ENCODE results near the gene RHOB. TPM values are rescaled to one million over a fixed set of nuclear protein-coding genes. Genes with fewer than 3 reads are reported as not detected.
A peak's percentile ranks its signal among the peaks of the same experiment; 100 is the strongest.

RHOB gene
- total RNA-seq, 1 donor from 2014 or later: 16.1 TPM

DNA sequence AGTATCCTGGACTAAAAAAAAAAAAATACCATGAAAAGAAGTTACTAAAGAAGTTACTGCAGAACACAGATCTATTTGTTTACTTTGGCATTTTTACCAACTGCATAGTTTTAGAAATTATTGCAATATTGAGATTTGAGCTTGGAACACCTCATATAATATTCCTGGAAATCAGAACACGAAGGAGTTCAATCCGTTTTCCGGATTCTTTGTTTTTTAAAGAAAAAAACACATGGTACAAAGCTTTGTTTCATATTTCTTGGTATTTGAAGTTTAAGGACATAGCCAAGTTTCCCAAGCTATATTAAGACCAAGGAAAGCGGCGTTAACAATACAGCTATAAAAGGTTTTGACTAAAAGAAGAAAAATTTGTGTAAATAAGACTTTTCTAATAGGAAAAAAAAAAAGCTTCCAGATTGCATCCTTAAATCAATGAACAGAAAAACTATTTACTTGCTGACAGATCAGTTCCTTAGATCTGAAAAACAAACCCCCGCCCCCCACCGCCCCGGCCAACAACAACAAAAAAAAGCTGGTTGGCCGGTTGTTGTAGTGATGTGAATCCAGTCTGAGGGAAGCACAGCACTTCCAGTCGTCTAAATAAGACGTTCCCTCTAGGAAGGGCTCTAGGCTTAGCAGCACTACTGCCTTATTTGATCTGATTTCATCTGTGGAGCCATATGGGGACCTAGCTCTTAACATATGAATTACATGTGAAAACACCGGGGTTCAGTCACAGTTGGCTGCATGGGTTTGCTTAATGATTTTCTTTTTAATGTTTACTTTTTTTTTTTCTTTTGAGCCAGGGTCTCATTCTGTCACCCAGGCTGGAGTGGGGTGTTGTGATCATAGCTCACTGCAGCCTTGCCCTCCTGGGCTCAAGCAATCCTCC, 2.5 kb upstream of the RHOB start:
- Histone ChIP-seq H3F3A (ENCODE audit: low read depth) (peaks cover 20% of the 10 kb centered on the region), H3K36me3 (no peaks in the 10 kb centered on the region), H3K4me2 (no peak overlapping the region), H3K4me3 (no peak overlapping the region), H3K9me3 (ENCODE audit: low read depth) (no peaks in the 10 kb centered on the region), H3K79me2 (ENCODE audit: low read depth) (no peaks in the 10 kb centered on the region), H2AFZ (replicated peaks) (no peak overlapping the region), H3K27me3 (peaks cover 43% of the 10 kb centered on the region), H4K20me1 (ENCODE audit: low read depth) (peaks cover 15% of the 10 kb centered on the region), H3K27ac (no peak overlapping the region), H3K4me1 (peaks cover 23% of the 10 kb centered on the region), H3K9ac (no peak overlapping the region)
- TF ChIP-seq EZH2 (IDR thresholded peaks at IDR 0.05): no peak
- TF ChIP-seq CTCF (IDR thresholded peaks at IDR 0.05): no peak
- TF ChIP-seq EZH2phosphoT487 (IDR thresholded peaks at IDR 0.05): no peak
- H3K27ac Mint-ChIP-seq: no peak overlapping the region
- H3K4me1 Mint-ChIP-seq: peaks cover 28% of the 10 kb centered on the region
- peak; percentile 50 for DNase-seq (ENCODE audit: low spot score)
- H3K4me3 Mint-ChIP-seq: no peak overlapping the region
- H3K9me3 Mint-ChIP-seq: no peaks in the 10 kb centered on the region
- H3K27me3 Mint-ChIP-seq (ENCODE audit: insufficient read depth, low read depth): peaks cover 6% of the 10 kb centered on the region
- H3K36me3 Mint-ChIP-seq: peaks cover 3% of the 10 kb centered on the region

DNA sequence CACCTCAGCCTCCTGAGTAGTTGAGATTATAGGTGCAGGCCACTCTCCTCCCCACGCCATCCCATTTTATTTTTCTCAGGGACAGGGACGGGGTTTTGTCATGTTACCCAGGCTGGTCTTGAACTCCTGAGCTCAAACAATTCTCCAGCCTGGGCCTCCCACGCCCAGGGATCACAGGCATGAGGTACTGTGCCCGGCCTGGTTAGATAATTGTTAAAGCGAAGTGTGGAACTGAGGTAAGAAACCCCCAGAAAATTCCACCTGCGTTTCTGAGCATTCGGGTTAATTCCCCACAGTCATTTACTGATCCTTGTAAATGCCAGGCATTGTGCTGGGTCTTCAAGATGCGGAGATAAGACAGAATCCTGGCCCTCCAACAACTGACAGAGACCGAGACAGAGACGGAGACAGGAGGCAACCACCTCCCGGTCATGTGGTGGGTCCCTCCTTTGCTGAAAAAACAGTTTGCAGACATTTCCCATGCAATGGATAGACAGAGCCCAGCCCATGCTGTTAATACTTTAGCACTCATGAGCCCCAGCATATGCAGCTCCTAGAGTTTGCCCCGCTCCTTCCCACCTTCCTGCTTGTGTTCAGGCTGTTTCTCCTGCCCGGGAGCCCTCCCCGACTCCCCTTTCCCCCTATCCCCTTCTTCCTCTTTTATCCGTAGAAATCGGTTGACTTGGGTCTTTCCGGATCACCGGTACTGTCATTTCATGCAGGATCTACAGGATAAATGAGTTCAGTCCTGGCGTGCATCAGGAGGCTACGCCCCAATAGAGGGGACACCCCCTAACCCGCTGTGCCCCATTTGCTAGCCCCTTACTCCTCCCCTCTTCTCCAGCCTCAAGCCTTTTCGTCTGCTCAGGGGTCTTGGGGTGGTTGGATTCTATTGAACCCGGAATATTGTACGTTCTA, 1.6 kb upstream of the RHOB start:
- H3K9me3 Mint-ChIP-seq: no peaks in the 10 kb centered on the region
- H4K20me1 ChIP-seq (ENCODE audit: low read depth): peaks cover 24% of the 10 kb centered on the region
- H3K27me3 ChIP-seq: peaks cover 52% of the 10 kb centered on the region
- H3K36me3 ChIP-seq: no peaks in the 10 kb centered on the region
- H3K4me3 Mint-ChIP-seq: peak overlapping the region; percentile 20
- H3K4me1 Mint-ChIP-seq: peaks cover 37% of the 10 kb centered on the region
- H3K79me2 ChIP-seq (ENCODE audit: low read depth): no peaks in the 10 kb centered on the region
- H3K9ac ChIP-seq: no peak overlapping the region
- TF ChIP-seq EZH2 (IDR thresholded peaks at IDR 0.05): no peak
- TF ChIP-seq EZH2phosphoT487 (IDR thresholded peaks at IDR 0.05): no peak
- TF ChIP-seq CTCF (IDR thresholded peaks at IDR 0.05): no peak
- H3K9me3 ChIP-seq (ENCODE audit: low read depth): no peaks in the 10 kb centered on the region
- H3K4me2 ChIP-seq: no peak overlapping the region
- H3K27ac ChIP-seq: no peak overlapping the region
- H3K27ac Mint-ChIP-seq: no peak overlapping the region
- peaks cover 4% of the 10 kb centered on the region for H3K36me3 Mint-ChIP-seq
- peaks cover 20% of the 10 kb centered on the region for H3F3A ChIP-seq (ENCODE audit: low read depth)
- H3K4me3 ChIP-seq: no peak overlapping the region
- no peak overlapping the region for H2AFZ ChIP-seq (replicated peaks)
- peaks cover 31% of the 10 kb centered on the region for H3K4me1 ChIP-seq
- no peak for DNase-seq (ENCODE audit: low spot score)
- peaks cover 4% of the 10 kb centered on the region for H3K27me3 Mint-ChIP-seq (ENCODE audit: insufficient read depth, low read depth)

DNA sequence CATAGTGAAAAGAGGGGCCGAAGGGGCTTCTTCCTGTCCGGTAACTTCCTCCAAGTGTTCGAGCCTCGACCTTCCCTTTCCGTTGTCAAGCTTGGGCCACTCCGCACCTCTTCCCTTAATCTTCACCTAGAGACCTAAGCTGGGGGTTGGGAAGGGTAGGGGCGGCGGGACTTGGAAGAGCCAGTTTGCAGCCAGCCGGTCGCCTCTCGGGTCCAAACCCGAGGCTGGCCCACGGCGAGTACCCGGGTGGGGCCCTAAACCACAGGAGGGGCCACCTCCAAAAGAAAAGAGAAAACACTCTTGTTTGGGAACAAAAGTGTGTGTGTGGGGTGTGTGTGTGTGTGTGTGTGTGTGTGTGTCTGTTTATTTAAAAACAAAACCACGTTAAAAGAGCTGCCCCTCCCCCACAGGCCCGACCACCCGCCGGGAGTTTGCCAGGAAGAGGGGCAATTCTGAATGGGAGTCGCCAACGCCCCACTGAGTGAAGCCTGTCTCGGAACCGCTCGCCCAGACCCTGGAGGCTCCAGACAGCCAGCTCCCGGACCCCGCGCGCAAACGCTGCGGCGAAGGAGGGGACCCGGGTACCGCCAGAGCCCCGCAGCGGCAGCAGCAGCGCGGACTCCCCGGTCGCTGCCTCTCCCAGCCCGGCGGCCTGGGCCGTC, 488 bp upstream of the RHOB start:
- peak; percentile 11 for DNase-seq (ENCODE audit: low spot score)
- no peak for TF ChIP-seq CTCF (IDR thresholded peaks at IDR 0.05)
- TF ChIP-seq EZH2phosphoT487 (IDR thresholded peaks at IDR 0.05): no peak
- no peak for TF ChIP-seq EZH2 (IDR thresholded peaks at IDR 0.05)
- H3K27ac Mint-ChIP-seq: no peak overlapping the region
- Histone ChIP-seq H3K79me2 (ENCODE audit: low read depth) (no peaks in the 10 kb centered on the region), H3K4me1 (peaks cover 39% of the 10 kb centered on the region), H2AFZ (replicated peaks) (no peak overlapping the region), H3K4me3 (peak overlapping the region; percentile 59), H3K9ac (no peak overlapping the region), H3F3A (ENCODE audit: low read depth) (peaks cover 25% of the 10 kb centered on the region), H3K27me3 (peaks cover 64% of the 10 kb centered on the region), H3K4me2 (peak overlapping the region; percentile 83), H3K36me3 (no peaks in the 10 kb centered on the region), H4K20me1 (ENCODE audit: low read depth) (peaks cover 31% of the 10 kb centered on the region), H3K9me3 (ENCODE audit: low read depth) (no peaks in the 10 kb centered on the region), H3K27ac (no peak overlapping the region)
- peak overlapping the region; percentile 89 for H3K4me3 Mint-ChIP-seq
- H3K36me3 Mint-ChIP-seq: peaks cover 4% of the 10 kb centered on the region
- H3K27me3 Mint-ChIP-seq (ENCODE audit: insufficient read depth, low read depth): peaks cover 4% of the 10 kb centered on the region
- peaks cover 49% of the 10 kb centered on the region for H3K4me1 Mint-ChIP-seq
- H3K9me3 Mint-ChIP-seq: no peaks in the 10 kb centered on the region
